GM18868 (cell line): ENCODE measurements around the gene ANKRD6.

Experiments
- ATAC-seq: cut with Tn5 transposase; IDR thresholded peaks from one replicate; pipeline ENCODE4 v1.9.1; 2021; ENCODE audit warnings: mild to moderate bottlenecking, moderate library complexity; ENCODE audit not compliant: unreplicated experiment

The ANKRD6 gene

DNA sequence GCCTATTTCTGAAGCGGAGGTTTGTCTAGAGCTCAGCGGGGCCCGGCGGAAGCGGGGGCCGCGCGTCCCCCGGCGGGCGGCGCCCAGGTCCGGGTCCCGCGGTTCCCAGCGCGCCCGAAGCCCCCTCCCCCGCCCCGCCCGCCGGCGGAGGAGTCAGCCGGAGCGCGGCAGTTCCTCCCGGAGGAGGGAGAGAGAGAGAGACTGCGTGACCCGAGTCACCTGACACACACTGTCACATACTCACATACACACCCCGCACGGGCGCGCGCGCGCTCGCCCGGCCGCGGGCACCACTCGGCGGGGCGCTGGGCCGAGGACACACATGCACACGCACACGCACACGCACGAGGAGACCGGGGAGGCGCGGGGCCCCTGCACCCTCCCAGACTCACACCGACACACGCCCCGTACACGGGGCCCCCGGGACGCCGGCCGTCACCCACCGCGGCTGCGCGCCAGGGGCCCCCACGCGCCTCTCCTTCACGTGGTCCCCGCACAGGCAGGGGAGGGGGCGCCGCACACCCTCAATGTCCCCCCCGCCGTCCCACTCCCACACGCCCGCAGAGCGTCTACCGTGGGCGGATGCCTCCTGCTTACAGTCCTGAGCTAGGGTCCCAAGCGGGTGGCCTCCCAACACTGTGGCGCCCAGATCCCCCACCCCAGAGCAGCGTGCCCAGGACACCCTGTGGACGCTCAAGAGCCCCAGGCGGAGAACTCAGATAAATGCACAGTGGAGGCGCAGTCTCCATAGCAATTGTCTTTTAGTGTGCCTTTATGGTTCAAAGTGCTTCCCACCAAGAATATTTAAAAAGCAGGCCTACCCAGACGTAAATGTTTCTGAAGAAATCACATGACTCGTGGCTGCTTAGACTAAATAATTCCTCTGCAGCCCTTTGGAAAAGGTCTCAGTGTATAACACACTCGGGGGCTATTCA, 20.6 kb upstream of the ANKRD6 start, which contains the start of gene RRAGD:
Gene RRAGD (minus strand): TSS at position 203 of the 935 bp plus-strand sequence. CDS start 280 bp downstream, outside the sequence.
- ATAC-seq: peak; percentile 78

DNA sequence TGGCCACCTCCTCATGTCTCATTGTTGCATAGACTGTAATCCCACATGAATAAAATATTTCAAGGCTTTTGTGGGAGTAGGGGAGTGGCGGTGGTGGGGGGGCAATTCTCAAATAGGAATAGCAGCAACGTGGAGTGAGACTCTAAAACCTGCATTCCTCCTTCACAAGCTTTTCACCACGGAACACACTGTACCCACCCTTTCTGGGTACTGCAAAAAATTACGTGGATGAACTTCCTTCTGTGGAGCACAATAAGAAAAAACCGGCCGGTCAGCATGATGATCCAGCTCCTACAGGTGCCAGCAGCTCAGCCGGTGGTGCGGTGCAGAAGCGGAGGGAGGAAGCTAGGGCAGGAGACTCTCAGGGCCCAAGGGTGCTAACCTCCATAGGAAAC, 19.9 kb upstream of the ANKRD6 start:
- ATAC-seq: no peak

DNA sequence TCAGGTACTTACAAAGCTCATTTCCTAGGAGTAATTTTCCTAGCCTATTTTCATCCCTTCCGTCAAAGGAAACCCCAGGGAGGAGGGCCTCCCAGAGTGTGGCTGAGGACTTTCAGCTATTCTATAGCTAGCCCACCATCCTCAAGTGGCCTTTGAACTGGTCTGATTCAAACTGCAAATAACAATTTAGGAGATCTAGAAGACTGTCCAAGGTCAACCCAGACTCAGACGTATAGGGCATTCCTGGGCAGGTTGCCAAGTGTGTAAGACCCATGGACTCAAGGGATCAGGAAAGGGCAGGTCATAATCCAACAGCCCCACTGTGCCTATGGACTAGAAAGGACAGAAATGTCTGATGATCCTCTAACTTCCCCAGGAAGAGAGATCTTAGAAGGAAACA, 18.7 kb upstream of the ANKRD6 start:
- ATAC-seq: no peak

DNA sequence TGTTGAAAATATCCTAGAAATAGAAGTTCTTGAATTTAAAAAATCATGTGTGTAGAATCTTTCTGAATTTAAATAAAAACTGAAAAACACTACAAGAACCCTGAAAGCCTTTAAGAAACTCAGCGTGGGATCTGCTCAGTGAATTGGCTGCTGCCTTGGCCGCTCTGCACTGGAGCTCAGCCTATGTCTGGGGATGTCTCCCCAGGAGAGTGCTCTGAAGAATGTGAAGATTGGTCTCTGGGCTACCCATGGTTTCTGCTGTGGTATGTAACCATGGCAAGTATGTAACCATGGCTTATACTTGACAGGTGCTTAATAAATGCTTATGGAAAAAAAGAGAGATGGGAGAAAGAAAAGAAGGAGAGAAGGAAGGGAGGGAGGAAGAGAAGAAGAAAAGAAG, 17.8 kb upstream of the ANKRD6 start:
- no peak for ATAC-seq

DNA sequence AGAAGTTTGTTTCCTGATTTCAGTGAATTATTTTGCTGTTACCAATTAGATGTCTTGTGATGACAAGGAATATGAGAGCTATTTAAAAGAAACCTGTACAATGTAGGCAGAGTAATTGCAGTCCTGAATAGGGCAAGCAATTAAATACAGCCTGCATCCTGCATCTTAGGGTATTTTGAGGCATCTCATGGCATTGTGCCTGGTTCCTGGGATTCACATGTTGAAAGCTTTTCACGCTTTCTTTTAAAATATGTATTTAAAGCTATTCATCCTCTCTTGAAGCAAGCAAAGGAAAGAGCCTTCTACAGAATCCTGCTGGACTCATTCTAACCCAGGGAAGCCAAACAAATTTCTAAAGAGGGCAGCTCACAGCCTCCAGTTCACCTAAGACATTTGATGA, 16.2 kb upstream of the ANKRD6 start:
- ATAC-seq: no peak

DNA sequence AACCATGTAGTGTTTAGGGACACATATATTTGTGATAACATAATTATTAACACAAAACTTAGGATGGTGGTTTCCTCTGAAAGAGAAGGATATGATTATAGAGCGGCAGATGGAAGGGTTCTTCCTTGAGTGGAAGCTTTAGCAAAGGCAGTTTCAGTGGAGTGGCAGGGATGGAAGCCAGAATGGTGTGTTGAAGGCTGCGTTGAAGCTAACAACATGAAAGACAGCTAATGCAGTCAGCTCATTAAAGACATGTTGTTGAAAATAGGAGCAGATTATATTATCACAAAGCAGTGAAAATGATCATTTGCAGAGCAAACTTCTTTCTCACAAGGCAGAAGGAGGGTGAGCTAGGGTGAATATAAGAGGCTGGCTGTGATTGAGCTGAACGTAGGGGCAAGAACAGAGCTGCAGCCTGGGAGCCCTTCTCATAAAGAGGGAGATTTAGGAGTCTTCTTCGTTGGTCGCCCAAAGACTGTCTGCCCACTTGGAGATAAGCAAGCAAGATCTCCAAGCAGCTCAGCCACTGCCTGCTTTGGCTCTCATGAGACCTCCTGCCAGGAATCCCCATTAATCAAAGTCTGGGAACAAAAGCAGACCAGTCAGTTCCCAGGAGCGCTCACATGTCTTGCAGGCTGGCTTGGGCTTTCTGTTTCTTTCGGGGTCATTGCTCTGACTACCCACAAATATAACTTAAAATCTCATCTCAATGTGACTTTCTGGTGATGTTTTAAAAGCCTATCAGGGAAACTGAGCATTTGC, 2.6 kb upstream of the ANKRD6 start:
- no peak for ATAC-seq

DNA sequence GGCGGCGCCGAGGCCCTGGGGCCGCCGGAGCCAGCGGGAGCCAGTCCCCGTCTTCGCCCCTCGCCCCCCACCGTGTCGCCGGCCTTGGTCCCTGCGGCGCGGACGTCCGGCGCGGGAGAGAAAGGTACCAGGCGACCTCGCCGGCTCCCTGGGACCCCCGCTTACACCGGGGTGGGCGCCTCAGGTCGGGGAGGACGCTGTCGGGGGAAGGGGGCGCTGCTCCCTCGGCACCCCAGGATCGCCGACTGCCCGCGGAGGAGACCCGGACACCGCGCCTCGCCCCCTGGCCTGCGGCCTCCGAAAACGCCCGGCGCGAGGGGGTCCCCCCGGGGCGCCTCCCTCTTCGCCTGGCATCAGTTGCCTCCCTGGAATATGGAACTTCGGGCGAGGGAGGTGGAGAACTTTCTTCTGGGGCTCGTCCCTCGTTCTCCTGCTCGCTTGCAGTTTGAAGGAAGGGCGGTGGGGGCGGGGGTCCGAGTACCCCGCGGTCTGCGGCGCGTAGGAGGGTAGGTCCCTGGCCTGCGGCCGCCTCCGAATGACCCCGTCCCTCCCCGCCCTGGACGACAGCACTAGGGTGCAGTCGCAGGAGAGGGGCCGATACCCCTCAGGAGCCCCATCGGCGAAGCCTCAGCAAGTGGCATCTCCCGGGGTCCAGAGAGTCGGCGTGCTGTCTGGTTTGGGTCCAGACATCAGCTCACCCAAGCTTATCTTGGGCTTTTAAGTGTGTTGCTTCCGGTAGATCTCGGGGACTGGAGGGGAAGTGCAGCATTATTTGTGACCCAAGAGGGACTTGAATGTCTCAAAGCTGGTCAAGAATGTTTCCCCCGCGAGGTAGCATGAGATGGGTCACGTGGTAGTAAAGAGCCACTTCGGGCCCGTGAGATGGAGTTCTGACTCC, 549 bp downstream of the ANKRD6 start:
- ATAC-seq: peak; percentile 52

DNA sequence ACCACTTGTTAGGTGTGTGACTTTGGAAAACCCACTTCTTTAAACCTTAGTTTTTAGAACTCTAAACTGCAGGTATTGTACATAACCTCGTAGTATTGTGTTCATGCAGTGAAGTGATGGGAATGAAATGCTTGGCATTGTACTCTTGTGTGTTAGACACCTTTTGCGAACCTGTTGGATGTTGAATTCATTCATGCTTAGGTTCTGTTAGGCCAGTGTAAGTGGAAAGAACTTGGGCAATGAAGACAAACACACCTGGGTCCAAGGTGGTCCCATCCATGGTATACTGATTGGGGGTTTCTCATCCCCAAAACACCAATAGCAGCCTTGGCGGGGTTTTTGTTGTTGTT, 1.2 kb downstream of the ANKRD6 start:
- no peak for ATAC-seq

DNA sequence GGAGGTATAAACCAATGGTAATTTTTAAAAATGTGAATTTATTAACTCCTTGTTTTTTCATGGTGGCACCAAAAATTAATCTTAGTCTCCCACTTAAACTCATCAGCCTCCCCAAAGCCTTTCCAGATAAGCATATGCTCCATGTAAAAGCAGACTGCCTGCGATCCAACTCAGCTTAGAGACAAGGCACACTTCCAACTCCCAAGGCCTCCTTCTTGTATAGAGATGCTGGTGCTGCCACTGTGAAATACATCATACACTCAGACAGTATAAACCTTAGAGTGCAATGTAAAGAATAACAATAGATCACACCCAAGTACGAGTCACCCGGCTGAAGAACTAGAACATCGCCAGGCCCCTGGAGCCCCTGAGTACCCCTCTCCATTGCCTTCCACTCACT, 2.0 kb downstream of the ANKRD6 start:
- ATAC-seq: no peak

DNA sequence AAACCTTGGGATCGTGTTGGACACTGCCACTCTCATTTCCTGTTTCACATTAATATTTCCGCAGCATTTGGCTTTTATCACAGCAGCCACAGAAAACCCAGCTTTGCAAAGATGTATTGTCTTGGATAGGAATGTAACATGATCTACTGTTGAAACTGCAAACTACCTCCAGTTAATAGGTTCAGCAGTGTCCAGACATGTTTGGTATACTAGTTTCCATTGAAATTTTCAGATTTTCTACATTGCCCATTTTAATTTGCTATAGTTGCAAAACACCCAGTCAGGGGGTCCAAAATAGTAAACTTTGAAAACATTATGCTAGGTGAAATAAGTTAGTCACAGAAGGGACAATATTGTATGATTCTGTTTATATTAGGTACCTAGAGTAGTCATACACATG, 3.3 kb downstream of the ANKRD6 start:
- ATAC-seq: no peak

DNA sequence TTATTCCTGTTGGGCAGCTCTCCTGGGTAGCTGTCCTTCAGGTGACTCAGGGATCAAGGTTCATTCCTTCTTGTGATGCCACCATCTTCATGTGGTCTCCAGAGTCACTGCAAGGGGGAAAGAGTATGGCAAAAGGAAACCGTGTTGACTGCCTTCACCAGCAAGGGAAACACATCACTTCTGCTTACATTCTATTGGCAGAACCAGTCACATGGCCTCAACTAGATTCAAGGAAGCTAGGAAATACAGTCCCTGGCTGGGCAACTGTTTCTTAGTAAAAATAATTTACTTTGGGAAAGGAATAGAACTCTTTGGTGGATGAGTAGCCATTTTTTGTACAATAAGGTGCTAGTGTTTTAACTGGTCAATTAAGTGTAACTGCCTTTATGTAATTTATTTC, 5.3 kb downstream of the ANKRD6 start:
- ATAC-seq: no peak

DNA sequence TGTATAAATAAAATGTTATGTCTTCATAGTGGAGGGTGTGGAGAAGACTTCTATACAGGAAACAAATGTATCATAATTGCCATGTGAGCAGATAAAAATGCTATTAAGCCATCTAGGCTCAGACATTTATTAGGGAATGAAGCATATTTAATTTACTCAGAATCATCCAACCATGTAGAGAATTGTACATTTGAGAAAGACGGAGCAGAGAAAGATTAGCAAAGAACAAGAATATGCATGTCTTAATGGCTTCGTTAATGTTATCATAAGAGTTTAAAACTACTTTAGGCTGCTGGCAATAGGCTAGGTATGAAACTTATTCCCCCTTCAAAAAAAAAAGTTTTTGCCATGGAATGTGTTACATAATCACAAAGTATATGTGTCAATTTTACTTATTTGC, 6.1 kb downstream of the ANKRD6 start:
- ATAC-seq: no peak

DNA sequence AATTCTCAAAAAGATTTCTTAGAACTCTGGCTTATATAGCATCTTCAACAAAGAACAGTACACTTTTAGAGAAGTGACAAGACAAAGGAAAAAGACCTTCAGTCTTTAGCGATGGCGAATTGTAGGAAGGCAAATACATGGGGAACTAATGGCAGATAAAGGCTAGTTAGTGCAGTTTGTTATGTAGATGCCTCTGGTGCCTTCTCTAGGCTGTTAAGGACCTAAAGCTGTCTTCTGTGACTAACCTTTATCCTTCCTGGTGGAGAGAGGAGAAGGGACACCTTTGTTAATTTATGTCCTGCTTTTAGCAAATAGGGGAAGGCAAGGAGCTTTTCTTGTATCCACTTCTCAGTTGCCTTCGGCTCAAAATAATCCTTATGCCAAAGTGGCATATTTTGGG, 7.2 kb downstream of the ANKRD6 start:
- no peak for ATAC-seq

DNA sequence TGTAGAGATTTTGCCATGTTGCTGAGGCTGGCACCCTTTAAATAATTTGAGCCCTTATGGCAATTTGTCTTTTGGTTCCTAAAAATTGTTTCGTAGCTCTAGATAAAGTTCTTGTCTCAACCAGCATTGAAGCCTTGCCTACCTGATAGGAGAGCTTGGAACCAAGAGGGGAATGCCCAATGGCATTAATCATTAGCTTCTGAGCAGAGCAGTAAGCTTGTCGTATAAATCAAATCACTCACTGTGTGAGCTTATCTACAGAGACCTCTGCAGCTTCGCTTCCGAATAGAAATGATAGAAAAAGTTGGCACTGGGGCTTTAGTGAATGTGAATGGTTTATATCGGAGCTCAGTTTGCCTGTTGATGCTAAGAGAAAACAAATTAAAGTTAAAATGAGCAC, 10.7 kb downstream of the ANKRD6 start:
- ATAC-seq: no peak

DNA sequence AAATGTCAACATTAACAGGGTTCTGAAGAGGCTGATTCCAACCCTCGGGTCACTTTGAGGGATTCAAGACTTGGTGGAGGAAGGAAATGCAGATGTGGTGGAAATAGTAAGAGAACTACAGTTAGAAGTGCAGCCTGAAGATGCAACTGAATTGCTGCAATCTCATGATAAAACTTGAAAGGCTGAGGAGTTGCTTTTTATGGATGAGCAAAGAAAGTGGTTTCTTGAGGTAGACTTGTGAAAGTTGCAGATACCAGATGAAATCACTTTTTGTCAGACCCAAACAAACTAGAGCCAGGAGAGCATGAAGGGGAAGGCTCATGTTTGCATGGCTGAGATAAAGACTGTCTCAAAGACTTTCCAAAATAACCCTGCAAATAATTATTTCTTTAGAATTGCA, 16.2 kb downstream of the ANKRD6 start:
- ATAC-seq: no peak

DNA sequence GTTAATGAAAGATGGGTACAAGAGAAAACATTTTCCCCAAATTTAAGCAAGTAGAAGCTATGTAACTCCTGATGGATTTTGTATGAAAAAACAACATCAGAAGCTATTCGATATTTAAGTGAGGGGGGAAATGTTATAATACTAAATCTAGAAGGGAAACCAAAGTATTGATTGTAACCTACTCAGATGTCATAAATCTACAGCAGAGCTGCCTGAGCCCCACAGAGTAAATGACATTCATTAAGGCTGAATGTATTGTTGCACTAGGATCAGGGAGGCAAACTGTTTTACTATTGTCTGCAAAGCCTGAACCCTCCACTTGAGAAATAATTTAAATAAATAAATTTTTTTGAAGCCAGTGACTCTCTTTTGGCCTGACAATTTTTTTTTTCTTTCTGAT, 19.3 kb downstream of the ANKRD6 start:
- no peak for ATAC-seq

DNA sequence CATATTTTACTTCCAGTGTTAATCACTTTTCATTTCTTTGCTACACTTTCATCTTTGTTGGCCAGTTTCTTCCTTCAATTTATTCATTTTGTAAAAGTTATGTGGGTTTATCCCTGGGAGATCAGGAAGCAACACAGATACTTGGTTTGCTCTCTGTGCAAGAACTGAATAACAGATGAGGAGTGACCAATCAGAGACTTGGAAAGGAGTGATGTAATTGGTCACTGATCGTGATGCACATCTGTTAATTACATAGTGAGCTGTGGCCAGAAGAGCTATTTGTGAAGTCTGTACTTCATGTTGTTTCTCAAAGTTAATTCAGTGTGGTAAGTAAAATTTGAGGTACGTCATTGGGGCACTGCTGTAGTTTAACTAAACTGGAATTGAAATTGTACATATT, 21.3 kb downstream of the ANKRD6 start:
- no peak for ATAC-seq

DNA sequence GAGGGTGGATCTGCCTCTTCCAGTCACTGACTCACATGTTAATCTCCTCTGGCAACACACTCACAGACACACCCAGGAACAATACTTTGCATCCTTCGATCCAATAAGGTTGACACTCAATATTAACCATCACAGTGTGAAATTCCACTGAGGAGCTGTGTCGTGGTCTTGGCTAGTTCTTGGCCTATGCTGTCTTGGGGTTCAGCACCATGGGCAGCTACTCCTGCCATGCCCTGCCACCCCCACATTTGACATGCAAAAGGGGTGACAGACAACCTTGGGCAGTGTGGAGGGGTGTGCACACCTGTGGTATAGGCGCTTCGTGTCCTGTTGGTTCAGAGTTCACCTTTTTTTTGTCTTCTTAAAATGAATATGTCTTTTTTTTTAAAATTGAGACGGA, 25.8 kb downstream of the ANKRD6 start:
- ATAC-seq: no peak

DNA sequence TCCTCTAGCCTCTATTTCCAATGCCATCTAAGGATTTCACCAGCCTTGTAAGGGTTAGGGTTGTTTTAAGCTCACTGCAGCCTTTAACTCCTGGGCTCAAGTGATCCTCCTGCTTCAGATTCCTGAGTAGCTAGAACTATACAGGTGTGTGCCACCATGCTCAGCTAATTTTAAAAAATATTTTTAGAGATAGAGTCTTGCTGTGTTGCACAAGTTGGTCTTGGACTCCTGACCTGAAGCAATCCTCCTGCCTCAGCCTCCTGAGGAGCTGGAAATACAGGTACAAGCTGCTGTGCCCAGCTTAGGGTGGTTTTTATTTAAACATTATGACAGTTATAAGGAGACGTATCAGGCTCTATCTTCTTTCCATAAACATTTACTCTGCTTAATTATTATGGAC, 26.5 kb downstream of the ANKRD6 start:
- no peak for ATAC-seq

DNA sequence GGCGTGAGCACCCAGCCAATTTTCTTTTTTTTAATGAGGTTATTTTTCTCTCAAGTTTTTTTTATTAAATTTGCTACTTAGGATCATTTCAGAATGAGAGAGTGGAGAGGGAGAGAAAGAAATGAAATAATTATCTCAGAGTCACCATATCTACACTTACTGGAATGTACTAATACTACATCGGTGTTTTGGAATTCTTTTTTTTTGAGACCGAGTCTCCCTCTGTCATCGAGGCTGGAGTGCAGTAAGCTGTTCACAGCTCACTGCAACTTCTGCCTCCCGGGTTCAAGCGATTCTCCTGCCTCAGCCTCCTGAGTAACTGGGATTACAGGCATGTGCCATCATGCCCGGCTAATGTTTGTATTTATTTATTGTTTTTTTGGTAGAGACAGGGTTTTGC, 27.8 kb downstream of the ANKRD6 start:
- no peak for ATAC-seq

DNA sequence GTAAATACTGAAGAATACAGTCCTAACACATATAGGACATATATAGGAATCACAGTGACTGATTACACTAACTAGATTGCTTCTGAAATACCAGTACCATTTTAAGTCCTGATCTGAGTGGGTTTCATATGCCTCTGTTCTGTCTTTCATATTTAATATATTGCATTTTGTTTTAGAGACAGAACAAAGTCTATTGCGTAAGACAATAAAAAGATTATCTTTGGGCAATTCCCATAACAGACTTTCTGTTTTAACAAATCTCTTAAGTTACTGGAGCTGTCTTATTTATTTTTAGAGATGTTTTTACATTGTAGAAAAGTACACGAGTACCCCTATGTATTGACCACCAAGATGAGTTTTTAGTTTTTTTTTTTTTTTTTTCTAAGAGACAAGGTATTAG, 29.6 kb downstream of the ANKRD6 start:
- ATAC-seq: no peak
